ENCODE data around the gene IQSEC3.
"Not testable (repeated sequence)": the region's sequence is repeated elsewhere in the genome, so short reads cannot be mapped to it uniquely, and the experiment has no call there.

Gene IQSEC3

GRCh38 chr12:52902-53734 lies 13.4 kb upstream of the IQSEC3 start:
- H3K4me1 Mint-ChIP-seq = peaks cover 15% of the 10 kb centered on the region
- H3K27me3 Mint-ChIP-seq (ENCODE audit: low read depth, poor library complexity) = peaks cover 75% of the 10 kb centered on the region
- H3K9me3 Mint-ChIP-seq; H3K27ac Mint-ChIP-seq; DNase-seq; H3K4me3 Mint-ChIP-seq; H3K36me3 Mint-ChIP-seq (ENCODE audit: low read depth): not testable (repeated sequence)

GRCh38 chr12:53735-54730 lies 12.5 kb upstream of the IQSEC3 start:
- no peak overlapping the region for H3K27ac Mint-ChIP-seq
- TF ChIP-seq, protein P1, sequence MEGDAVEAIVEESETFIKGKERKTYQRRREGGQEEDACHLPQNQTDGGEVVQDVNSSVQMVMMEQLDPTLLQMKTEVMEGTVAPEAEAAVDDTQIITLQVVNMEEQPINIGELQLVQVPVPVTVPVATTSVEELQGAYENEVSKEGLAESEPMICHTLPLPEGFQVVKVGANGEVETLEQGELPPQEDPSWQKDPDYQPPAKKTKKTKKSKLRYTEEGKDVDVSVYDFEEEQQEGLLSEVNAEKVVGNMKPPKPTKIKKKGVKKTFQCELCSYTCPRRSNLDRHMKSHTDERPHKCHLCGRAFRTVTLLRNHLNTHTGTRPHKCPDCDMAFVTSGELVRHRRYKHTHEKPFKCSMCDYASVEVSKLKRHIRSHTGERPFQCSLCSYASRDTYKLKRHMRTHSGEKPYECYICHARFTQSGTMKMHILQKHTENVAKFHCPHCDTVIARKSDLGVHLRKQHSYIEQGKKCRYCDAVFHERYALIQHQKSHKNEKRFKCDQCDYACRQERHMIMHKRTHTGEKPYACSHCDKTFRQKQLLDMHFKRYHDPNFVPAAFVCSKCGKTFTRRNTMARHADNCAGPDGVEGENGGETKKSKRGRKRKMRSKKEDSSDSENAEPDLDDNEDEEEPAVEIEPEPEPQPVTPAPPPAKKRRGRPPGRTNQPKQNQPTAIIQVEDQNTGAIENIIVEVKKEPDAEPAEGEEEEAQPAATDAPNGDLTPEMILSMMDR (IDR thresholded peaks at IDR 0.05) = no peak
- H3K27me3 Mint-ChIP-seq (ENCODE audit: low read depth, poor library complexity) = peaks cover 80% of the 10 kb centered on the region
- H3K9me3 Mint-ChIP-seq = peaks cover 16% of the 10 kb centered on the region
- no peaks in the 10 kb centered on the region for H3K36me3 Mint-ChIP-seq (ENCODE audit: low read depth)
- no peak for DNase-seq
- H3K4me3 Mint-ChIP-seq = no peak overlapping the region
- peaks cover 15% of the 10 kb centered on the region for H3K4me1 Mint-ChIP-seq

DNA sequence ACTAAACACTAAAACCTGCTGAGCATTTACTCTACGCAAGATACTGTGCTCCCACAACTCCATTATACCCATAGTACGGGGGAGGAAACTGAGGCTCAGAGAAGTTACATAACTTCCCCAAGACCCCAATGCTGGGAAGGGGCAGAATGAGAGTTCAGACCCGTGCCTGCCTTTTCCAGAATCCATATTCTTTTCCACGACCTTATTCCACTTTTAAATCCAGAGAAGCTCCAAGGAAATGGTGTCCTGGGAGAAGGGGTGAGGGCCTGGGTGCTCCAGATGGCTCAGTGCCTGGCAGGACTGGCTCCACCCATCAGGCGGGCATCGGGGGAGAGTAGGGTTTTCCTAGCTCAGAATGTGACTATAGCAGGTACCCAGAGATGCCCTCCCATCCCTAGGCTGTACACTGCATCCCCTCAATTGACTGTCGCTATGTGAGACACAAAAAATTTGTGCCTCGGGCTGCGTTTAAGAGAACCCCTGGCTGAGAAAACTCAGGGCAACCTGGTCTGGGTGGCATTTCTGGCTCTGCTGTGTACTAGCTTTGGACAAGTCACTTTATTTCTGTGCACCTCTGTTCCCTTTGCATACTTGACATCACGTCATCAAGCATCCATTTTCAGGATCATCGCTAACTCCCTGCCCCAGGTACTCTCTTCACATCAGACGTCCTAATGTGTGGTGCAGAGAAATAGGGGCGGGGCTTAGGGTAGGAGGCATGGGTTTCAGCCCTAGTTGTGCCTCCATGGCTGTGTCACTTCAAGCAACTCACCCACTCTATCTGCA lies 11.6 kb upstream of the IQSEC3 start:
- H3K9me3 Mint-ChIP-seq = peaks cover 25% of the 10 kb centered on the region
- H3K27me3 Mint-ChIP-seq (ENCODE audit: low read depth, poor library complexity) = peaks cover 82% of the 10 kb centered on the region
- H3K36me3 Mint-ChIP-seq (ENCODE audit: low read depth) = no peaks in the 10 kb centered on the region
- no peak overlapping the region for H3K27ac Mint-ChIP-seq
- no peak for DNase-seq
- peaks cover 15% of the 10 kb centered on the region for H3K4me1 Mint-ChIP-seq
- TF ChIP-seq, protein P1 (IDR thresholded peaks at IDR 0.05) = no peak
- H3K4me3 Mint-ChIP-seq = no peak overlapping the region

DNA sequence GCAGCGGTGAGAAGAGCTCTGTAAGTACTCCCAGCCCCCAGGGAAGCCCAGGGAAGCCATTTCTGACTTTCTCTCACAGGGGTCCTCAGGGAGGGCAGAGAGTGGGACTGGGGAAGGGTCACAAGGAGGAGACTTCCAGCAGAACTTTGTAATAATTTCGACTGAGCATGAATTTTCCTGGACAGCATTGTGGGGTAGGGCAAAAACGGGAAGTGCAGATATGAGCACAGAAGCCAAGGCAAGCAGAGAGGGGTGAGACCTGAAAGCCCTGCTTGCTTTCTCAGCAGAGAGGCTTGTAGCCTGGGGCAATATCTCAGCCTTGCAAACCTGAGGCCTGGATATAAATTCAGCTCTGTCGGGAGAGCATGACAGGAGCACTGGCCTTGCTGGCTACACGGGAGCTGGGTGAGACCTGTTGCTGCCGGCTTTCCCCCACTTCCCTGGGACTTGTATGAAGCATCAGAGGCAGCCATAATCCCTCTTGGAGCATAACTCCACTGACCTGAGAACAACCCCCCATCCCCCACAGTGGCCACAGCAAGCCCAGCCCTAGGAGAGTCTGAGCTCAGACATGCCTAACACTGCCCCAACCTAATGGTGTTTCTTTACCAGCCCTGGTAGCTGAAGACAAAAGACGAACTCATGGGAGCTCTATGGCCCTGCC lies 9.8 kb upstream of the IQSEC3 start:
- Mint-ChIP-seq H3K9me3 (peaks cover 42% of the 10 kb centered on the region), H3K36me3 (ENCODE audit: low read depth) (no peaks in the 10 kb centered on the region), H3K27ac (peak overlapping the region; percentile 4), H3K27me3 (ENCODE audit: low read depth, poor library complexity) (peaks cover 94% of the 10 kb centered on the region), H3K4me3 (no peak overlapping the region), H3K4me1 (peaks cover 15% of the 10 kb centered on the region)
- TF ChIP-seq, protein P1 (IDR thresholded peaks at IDR 0.05) = no peak
- DNase-seq = peak; percentile 20

GRCh38 chr12:57539-57938 lies 9.0 kb upstream of the IQSEC3 start:
- no peak overlapping the region for H3K4me3 Mint-ChIP-seq
- peaks cover 44% of the 10 kb centered on the region for H3K9me3 Mint-ChIP-seq
- H3K4me1 Mint-ChIP-seq = peaks cover 15% of the 10 kb centered on the region
- H3K27ac Mint-ChIP-seq = no peak overlapping the region
- peaks cover 90% of the 10 kb centered on the region for H3K27me3 Mint-ChIP-seq (ENCODE audit: low read depth, poor library complexity)
- no peak for DNase-seq
- TF ChIP-seq, protein P1 (IDR thresholded peaks at IDR 0.05) = no peak
- no peaks in the 10 kb centered on the region for H3K36me3 Mint-ChIP-seq (ENCODE audit: low read depth)
